OCI-LY3 (cell line): Measurements from ENCODE around the gene CPA2.

Experiments
- CTCF ChIP-seq: fragments of 200-600, 300-600 bp; sonication (generic); IDR thresholded peaks from 2 replicates; pipeline ENCODE4 v1.5.1; 2014; ENCODE audit warnings: antibody characterized with exemption, low read length, low read depth
- EZH2phosphoT487 ChIP-seq: fragments of 200-600 bp; shearing (Covaris generic); IDR thresholded peaks from 2 replicates; pipeline ENCODE4 v1.6.1; 2018; ENCODE audit warnings: antibody characterized with exemption, mixed run types, low read depth

- TF ChIP-seq CTCF: no peak
- TF ChIP-seq EZH2phosphoT487: no peak
These were observed 7.2 kb downstream of the CPA2 start for GRCh38 chr7:130273933-130274255.
